Measurements from ENCODE around the gene FAM135A.

Gene FAM135A

GRCh38 chr6:70413114-70413991 is at the start of gene FAM135A:
TSS of gene FAM135A (plus strand) at chr6:70413508. CDS start at chr6:70428343, 14,835 bp downstream.
- in situ Hi-C loops (cut with MboI; ENCODE audit: low sequenced_read_pairs): no loop called here

DNA sequence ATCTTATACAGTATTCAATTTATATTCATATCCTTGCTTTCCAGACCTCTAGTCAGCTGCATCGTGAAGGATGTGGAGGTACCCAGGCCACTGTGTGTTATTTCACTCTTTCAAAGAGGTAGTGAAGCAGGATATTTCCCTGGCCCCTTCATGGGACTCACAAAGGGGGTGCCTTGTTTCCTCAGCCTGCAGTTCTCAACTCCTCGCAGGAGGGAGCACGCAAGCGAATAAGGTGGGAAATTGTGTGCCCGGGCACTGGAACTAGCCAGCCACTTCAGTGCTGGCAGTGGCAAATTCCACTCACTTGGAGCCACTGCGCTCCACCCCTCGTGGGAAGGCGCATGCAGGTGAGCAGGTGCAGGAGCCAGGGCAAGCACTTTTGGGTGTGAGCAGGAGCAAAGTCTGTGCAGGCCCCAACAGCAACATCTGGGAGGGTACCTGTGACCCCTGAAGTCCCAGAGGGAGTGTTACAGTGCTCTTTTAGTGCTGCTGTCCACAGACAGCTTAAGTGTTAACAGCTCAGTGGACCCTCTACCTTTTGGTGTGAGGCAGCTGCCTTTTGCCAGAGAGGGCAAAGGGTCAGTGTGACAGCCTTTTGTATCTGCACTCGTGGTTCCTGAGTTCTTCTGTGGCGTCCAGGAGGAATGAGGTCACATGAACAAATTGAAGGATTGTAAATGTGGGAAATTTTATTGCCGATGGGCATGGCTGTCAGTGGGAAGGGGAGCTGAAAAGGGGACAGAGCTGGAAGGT is 49.4 kb upstream of the FAM135A start:
- in situ Hi-C loops (cut with MboI; ENCODE audit: low sequenced_read_pairs): no loop called here

GRCh38 chr6:70369332-70369950 is 43.9 kb upstream of the FAM135A start:
- in situ Hi-C loops (cut with MboI; ENCODE audit: low sequenced_read_pairs): no loop called here

DNA sequence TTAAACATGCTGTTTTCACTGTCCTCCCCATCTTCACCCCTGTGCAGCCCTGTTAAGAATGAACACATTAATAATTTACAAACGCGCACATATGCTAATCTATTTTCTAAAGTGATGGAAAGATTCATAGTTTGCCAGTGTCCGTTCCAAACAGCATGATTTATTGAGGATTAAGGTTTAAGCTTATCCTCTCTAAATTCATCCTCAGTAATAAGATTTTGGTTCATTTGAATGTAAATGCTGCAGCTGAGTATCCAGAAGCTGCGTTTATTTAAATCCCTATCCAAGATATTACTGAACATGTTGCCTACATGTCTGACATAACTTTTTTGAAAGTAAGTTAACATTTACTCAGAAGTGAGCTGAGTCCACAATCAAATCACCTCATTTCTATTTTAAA is 42.8 kb upstream of the FAM135A start:
- in situ Hi-C loops (cut with MboI; ENCODE audit: low sequenced_read_pairs): no loop called here

DNA sequence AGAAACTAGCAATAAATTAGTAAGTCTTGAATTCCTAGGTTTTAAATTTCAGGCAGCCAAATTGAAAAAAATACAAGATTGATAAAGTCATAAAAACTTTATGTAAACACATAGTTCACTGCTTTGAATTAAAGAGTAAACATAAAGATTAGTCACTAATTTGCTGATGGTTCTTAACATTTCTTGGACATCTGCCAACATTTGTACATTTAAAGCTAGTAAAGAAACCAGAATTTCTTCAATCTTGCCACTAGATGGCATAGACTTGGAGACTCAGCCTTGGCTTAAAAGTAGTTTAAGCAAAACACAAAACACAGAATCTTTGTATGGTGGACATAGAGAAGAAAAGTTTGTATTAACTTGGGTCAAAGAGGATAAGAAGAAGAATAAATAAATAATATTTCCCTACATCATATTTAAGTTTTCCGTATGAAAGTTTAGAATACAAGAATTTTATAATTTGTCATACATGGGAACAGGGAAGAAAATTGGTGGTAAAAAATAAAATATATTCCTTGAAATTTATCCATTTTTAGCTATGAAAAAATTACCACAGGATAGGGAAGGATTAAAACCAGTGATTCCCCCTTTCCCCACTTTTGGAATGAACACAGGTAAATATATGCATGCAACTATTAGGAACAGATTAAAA is 41.7 kb upstream of the FAM135A start:
- in situ Hi-C loops (cut with MboI; ENCODE audit: low sequenced_read_pairs): no loop called here

GRCh38 chr6:70375166-70375565 is 38.1 kb upstream of the FAM135A start:
- in situ Hi-C loops (cut with MboI; ENCODE audit: low sequenced_read_pairs): no loop called here

GRCh38 chr6:70375882-70376281 is 37.4 kb upstream of the FAM135A start:
- in situ Hi-C loops (cut with MboI; ENCODE audit: low sequenced_read_pairs): no loop called here

DNA sequence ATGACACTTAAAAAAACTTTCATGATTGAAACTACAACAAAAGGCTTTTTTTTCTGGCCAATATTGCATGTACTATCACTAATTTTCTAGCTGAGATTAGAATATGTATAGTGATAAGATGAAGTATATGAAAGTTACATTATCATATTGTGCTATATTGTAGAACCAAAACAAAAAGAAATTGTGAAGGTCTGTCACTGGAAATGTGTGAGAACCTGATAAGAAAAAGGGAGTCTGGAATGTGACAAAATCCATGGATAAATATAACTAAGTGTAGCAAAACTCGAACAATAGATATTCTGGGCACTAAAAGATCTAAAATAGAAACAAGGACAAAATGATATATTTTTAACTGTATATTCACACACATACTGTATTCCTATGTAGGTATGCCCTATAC is 36.7 kb upstream of the FAM135A start:
- in situ Hi-C loops (cut with MboI; ENCODE audit: low sequenced_read_pairs): no loop called here

- in situ Hi-C loops (cut with MboI; ENCODE audit: low sequenced_read_pairs): no loop called here
Observed at GRCh38 chr6:70377372-70377771, 35.9 kb upstream of the FAM135A start.

- in situ Hi-C loops (cut with MboI; ENCODE audit: low sequenced_read_pairs): no loop called here
Observed at GRCh38 chr6:70379473-70380013, 33.8 kb upstream of the FAM135A start.

DNA sequence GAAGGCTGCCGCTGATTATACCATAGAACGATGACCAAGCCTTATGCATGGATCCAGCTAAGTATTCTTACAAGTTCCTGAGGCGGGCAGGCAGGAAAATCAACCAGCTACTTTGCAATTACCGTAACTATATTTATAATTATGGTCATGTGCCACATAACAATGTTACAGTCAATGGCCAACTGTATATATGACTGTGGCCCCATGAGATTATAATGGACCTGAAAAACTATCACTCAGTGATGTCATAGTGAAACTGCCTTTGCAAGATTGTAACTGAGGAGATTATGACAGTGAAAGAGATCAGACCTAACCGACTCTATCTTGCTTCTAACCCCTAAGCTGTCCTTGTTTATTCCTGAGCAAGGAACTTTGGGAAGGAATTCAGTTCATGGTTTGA is 33.1 kb upstream of the FAM135A start:
- in situ Hi-C loops (cut with MboI; ENCODE audit: low sequenced_read_pairs): no loop called here

DNA sequence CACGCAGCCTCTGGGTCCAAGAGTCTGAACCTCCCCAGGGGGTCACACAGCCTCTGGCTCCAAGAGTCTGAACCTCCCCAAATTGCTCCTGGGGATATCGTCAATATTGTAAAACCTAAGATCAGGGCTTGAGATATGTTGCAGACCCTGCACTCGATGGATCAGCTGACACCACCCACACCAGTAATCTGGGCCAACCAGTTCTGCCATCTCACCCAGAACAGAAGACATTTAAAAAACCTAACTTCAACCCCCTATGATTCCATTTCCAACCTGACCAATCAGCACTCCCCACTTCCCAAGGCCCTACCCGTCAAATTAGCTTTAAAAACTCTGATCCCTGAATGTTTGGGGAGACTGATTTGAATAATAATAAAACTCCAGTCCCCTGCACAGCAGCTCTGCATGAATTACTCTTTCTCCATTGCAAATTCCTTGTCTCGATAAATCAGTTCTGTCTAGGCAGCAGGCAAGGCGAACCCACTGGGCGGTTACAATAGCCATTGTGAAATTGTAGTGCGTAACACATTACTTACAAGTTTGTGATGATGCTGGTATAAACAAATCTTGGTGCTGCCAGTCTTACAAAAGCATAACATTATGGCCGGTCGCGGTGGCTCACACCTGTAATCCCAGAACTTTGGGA is 32.4 kb upstream of the FAM135A start:
- in situ Hi-C loops (cut with MboI; ENCODE audit: low sequenced_read_pairs): no loop called here

DNA sequence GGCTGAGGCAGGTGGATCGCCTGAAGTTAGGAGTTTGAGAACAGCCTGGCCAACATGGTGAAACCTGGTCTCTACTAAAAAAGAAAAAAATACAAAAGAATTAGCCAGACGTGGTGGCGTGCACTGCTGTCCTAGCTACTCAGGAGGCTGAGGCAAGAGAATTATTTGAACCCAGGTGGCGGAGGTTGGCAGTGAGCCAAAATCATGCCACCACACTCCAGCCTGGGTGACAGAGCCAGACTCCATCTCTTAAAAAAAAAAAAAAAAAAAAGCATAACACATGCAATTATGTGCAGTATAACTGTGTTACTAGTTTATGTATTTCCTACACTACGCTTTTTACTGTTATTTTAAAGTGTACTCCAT is 31.9 kb upstream of the FAM135A start:
- in situ Hi-C loops (cut with MboI; ENCODE audit: low sequenced_read_pairs): no loop called here

DNA sequence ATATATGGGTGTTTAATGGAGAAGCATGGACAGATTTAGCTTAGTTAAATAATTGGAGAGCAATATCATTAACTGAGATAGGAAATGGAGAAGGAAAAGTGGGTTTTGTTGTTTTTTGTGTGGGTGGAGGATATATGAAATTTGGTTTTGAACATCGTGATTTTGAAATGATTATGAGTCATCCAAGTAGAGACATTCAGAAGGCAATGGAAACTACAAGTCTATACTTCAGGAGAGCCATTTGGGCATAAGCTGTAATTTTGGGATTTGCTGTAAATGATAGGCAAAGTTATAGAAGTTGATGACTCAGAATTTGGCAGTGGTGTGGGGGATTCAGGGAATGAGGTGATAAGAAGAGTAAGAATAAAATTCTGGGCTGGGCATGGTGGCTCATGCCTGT is 27.4 kb upstream of the FAM135A start:
- in situ Hi-C loops (cut with MboI; ENCODE audit: low sequenced_read_pairs): no loop called here

DNA sequence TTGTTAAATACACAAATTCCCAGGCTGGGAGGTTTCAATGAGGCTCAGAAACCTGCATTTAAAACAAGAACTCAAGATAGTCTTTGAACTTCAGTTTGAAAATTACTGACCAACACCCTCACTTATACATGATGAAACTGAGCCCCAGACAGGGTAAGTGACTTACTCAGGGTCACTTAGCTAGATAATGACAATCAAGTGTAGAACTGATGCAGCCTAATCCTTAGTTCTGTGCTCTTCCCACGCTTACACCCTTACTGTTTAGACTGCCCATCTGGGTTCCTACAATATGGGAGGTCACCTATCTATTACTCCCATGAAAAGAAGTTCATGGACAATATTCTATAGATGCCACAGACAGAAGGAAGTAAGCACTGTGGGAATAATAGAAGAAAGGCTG is 24.5 kb upstream of the FAM135A start:
- in situ Hi-C loops (cut with MboI; ENCODE audit: low sequenced_read_pairs): no loop called here

GRCh38 chr6:70389261-70389660 is 24.0 kb upstream of the FAM135A start:
- in situ Hi-C loops (cut with MboI; ENCODE audit: low sequenced_read_pairs): no loop called here

- in situ Hi-C loops (cut with MboI; ENCODE audit: low sequenced_read_pairs): no loop called here
Observed at GRCh38 chr6:70390067-70390466, 23.2 kb upstream of the FAM135A start.

- in situ Hi-C loops (cut with MboI; ENCODE audit: low sequenced_read_pairs): no loop called here
Observed at GRCh38 chr6:70391492-70391891, 21.8 kb upstream of the FAM135A start.

DNA sequence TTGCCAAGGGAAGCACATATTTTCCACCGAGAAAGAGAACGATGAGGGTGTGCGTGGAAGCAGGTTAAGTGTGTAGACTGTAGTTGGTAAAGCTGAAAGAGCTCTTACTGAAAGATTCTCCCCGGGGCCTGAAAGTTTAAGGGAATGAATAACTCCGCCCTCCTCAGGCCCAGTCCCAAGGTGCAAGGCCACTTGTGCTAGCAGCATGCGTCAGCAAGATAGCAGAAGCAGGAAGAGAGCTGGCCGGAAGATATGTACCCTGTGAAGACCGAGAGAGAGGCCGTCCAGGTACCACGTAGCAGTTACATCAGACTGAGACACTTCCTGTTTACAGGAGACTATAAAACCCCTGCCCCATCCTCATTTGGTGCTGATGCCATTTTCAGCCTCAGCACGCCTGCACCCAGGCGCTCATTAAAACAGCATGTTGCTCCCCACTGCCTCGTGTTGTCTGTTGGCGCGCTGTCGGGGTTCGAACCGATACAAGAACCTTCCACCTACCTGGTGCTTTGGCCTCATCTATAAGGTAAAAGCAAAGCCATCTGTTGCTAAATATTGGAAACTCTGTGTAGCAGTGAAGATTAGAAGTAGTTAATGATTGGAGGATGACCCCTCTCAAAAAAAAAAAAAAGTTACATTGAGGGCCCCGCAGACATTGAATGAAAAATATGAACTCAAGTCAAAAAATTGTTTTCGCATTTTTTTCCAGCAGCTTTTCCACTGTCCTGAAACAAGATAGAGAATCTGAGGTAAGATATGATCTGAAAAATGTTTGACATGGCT is 18.6 kb upstream of the FAM135A start:
- in situ Hi-C loops (cut with MboI; ENCODE audit: low sequenced_read_pairs): no loop called here

GRCh38 chr6:70395301-70395672 is 18.0 kb upstream of the FAM135A start:
- in situ Hi-C loops (cut with MboI; ENCODE audit: low sequenced_read_pairs): no loop called here

Data from HL-60/S4 treated with phorbol 12-myristate 13-acetate at 8.2 ng/mL for 4 days and 3 days (cell line).